BJ (cell line): ENCODE data around the gene ALAD. TPM values are rescaled to one million over a fixed set of nuclear protein-coding genes. Genes with fewer than 3 reads are reported as not detected.

ENCODE experiments used
- CTCF ChIA-PET: fragments of 350-600 bp; formaldehyde crosslinking; extraction: SDS; loops from one replicate; lab custom pipeline; 2021; ENCODE audit warnings: antibody characterized with exemption, inconsistent platforms; lab: Yijun Ruan, JAX
- POLR2A ChIA-PET: fragments of 300-600 bp; sonication (Branson Sonifier 250); formaldehyde crosslinking; extraction: SDS; loops from one replicate; lab custom pipeline; 2021; ENCODE audit warnings: antibody characterized with exemption; lab: Charles Lee
- DNase-seq: peaks from one replicate; pipeline ENCODE4 v3.0.0-alpha.2; 2011; ENCODE audit warnings: low read depth
- H3K27me3 ChIP-seq: 2 replicates; pipeline ENCODE4 v1.6.0; 2011; ENCODE audit warnings: low read length; ENCODE audit not compliant: control insufficient read depth, insufficient read depth
- H3K36me3 ChIP-seq: 2 replicates; pipeline ENCODE4 v1.5.1; 2011; ENCODE audit warnings: low read length; ENCODE audit not compliant: control insufficient read depth, insufficient read depth
- H3K4me3 ChIP-seq: 2 replicates; pipeline ENCODE4 v1.5.1; 2011; ENCODE audit warnings: low read depth, mild to moderate bottlenecking, control low read depth, low read length
- polyA plus RNA-seq: library from polyadenylated mRNA; depleted of rRNA; stranded (reverse); fragments of >200 nt; gene quantifications from 2 replicates; pipeline ENCODE4 v1.2.3, GENCODE V29; 2011
- TF ChIP-seq, protein P1 (sequence below): IDR thresholded peaks from 2 replicates; pipeline ENCODE4 v1.5.1; 2011; ENCODE audit warnings: low read depth, mild to moderate bottlenecking, control low read depth, inconsistent platforms, low read length, moderate library complexity; ENCODE audit not compliant: insufficient read depth

Gene ALAD
- polyA plus RNA-seq, 1 experiment = 9.5 TPM

DNA sequence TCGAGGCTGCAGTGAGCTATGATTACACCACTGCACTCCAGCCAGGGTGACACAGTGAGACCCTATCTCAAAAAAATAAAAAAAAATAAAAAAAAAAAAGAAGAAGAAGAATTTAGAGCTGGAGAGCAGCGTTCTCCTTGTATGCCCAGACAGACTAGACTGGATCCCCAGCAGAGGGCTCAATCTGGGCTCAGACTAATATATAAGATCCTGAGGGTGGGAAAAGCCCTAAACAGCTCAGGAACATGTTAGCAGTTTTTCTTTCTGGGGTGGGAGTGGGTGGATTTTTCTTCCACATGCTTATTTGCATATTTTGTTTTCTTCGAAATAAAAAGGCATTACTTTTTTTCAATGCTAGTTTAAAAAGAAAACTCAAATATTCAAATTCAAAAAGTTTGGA lies 52.6 kb downstream of the ALAD start:
- Histone ChIP-seq H3K27me3 (peaks cover 33% of the 10 kb centered on the region), H3K4me3 (no peak overlapping the region), H3K36me3 (no peaks in the 10 kb centered on the region)
- TF ChIP-seq, protein P1, sequence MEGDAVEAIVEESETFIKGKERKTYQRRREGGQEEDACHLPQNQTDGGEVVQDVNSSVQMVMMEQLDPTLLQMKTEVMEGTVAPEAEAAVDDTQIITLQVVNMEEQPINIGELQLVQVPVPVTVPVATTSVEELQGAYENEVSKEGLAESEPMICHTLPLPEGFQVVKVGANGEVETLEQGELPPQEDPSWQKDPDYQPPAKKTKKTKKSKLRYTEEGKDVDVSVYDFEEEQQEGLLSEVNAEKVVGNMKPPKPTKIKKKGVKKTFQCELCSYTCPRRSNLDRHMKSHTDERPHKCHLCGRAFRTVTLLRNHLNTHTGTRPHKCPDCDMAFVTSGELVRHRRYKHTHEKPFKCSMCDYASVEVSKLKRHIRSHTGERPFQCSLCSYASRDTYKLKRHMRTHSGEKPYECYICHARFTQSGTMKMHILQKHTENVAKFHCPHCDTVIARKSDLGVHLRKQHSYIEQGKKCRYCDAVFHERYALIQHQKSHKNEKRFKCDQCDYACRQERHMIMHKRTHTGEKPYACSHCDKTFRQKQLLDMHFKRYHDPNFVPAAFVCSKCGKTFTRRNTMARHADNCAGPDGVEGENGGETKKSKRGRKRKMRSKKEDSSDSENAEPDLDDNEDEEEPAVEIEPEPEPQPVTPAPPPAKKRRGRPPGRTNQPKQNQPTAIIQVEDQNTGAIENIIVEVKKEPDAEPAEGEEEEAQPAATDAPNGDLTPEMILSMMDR = 0 out of 2 replicates have a peak, but pooled peaks have one; percentile 9
- no peak for DNase-seq
- ChIA-PET POLR2A (no interaction called here), CTCF (interaction anchor here (1.2 to 4.4 kb wide), 3 partner anchors 8 to 53 kb away, joined by 5 to 16 read pairs (median 7); partner anchors contain the start of genes ALAD and WDR31)

- Histone ChIP-seq H3K27me3 (peaks cover 15% of the 10 kb centered on the region), H3K4me3 (no peak overlapping the region), H3K36me3 (no peaks in the 10 kb centered on the region)
- no peak for DNase-seq
- CTCF ChIA-PET = interaction anchor here (1.2 to 1.5 kb wide), 2 partner anchors 13 to 55 kb away, joined by 3 to 5 read pairs; partner anchors contain the start of gene ALAD
- TF ChIP-seq, protein P1 = no peak
- POLR2A ChIA-PET = interaction anchor here (0.8 kb wide), 1 partner anchor 77 kb away, joined by 3 read pairs; no protein-coding TSS in a partner anchor
Observed at GRCh38 chr9:113345671-113346070, 55.4 kb downstream of the ALAD start.

GRCh38 chr9:113345190-113345589 lies 55.9 kb downstream of the ALAD start:
- peaks cover 11% of the 10 kb centered on the region for H3K27me3 ChIP-seq
- ChIA-PET POLR2A (interaction anchor here (0.8 kb wide), 1 partner anchor 77 kb away, joined by 3 read pairs; no protein-coding TSS in a partner anchor), CTCF (interaction anchor here (1.2 to 1.5 kb wide), 3 partner anchors 13 to 56 kb away, joined by 3 to 5 read pairs (median 3); partner anchors contain the start of gene ALAD)
- TF ChIP-seq, protein P1 = no peak
- DNase-seq = no peak
- no peak overlapping the region for H3K4me3 ChIP-seq
- H3K36me3 ChIP-seq = no peaks in the 10 kb centered on the region

- ChIA-PET POLR2A (no interaction called here), CTCF (no interaction called here)
- no peaks in the 10 kb centered on the region for H3K36me3 ChIP-seq
- no peak overlapping the region for H3K4me3 ChIP-seq
- DNase-seq = no peak
- H3K27me3 ChIP-seq = peaks cover 2% of the 10 kb centered on the region
- TF ChIP-seq, protein P1 = no peak
Observed at GRCh38 chr9:113343732-113344231, 57.3 kb downstream of the ALAD start.

DNA sequence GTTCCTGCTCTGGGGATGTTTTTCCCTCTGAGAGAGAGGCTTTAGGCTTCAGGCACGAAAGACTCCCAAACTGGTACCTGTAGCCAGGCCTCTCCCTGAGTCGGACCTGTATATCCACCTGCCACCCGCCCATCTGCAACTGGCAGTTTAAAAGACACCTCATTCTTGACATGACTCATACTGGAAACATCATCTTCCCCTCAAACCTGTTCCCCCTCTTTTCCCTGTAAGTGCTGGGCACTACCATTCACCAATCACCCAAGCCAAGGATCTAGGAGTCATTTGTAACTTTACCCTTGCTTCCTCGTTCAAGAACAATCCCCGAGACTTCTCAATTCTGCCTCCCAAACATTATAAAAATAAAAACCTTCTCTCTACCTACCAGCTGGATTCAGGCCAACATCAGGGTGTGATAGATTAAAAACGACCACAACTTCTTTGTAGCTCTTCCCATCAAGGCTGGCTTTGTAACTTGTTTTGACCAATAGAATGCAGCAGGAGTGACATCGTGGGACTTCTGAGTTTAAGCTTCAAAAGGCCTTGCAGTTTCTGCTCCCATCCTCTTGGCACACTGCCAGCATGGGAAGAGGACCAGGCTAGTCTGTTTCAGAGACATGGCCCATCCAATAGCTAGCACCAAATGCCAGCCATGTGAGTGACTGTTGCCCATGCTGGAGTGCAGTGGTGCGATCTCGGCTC lies 59.2 kb downstream of the ALAD start:
- no peaks in the 10 kb centered on the region for H3K36me3 ChIP-seq
- TF ChIP-seq, protein P1 = no peak
- POLR2A ChIA-PET = no interaction called here
- H3K4me3 ChIP-seq = no peak overlapping the region
- H3K27me3 ChIP-seq = no peaks in the 10 kb centered on the region
- CTCF ChIA-PET = no interaction called here
- DNase-seq = no peak
